ENCODE measurements around the gene HSPA1L. TPM values are rescaled to one million over a fixed set of nuclear protein-coding genes. Genes with fewer than 3 reads are reported as not detected.
A peak's percentile ranks its signal among the peaks of the same experiment; 100 is the strongest.

The HSPA1L gene
- total and polyA plus RNA-seq, 10 of the 15 experiments (the other 5 are each of a cell fraction or from before 2014, with no cell fraction given): 0.69 to 2.5 (median 1.5) TPM

- TF ChIP-seq, protein P1, sequence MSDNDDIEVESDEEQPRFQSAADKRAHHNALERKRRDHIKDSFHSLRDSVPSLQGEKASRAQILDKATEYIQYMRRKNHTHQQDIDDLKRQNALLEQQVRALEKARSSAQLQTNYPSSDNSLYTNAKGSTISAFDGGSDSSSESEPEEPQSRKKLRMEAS (IDR thresholded peaks at IDR 0.05; ENCODE audit: low read depth, low read length): no peak
- no peak; the same call in 1 of the 2 replicates for TF ChIP-seq RUNX3 (IDR thresholded peaks at IDR 0.05; ENCODE audit: low read length)
- peak; percentile 84 for TF ChIP-seq RAD21 (IDR thresholded peaks at IDR 0.05; ENCODE audit: insufficient read depth, low read depth, low read length)
- no peak for TF ChIP-seq ZNF622 (IDR thresholded peaks at IDR 0.05)
- no peak for TF ChIP-seq SREBF1 (IDR thresholded peaks at IDR 0.05; ENCODE audit: low read length)
- TF ChIP-seq TBL1XR1 (IDR thresholded peaks at IDR 0.05; ENCODE audit: low read depth, low read length): no peak
- TF ChIP-seq TCF3 (IDR thresholded peaks at IDR 0.05; ENCODE audit: borderline replicate concordance, insufficient read depth, low read depth, low read length): no peak
Observed at GRCh38 chr6:31829633-31830283, 14.7 kb upstream of the HSPA1L start (continued).

DNA sequence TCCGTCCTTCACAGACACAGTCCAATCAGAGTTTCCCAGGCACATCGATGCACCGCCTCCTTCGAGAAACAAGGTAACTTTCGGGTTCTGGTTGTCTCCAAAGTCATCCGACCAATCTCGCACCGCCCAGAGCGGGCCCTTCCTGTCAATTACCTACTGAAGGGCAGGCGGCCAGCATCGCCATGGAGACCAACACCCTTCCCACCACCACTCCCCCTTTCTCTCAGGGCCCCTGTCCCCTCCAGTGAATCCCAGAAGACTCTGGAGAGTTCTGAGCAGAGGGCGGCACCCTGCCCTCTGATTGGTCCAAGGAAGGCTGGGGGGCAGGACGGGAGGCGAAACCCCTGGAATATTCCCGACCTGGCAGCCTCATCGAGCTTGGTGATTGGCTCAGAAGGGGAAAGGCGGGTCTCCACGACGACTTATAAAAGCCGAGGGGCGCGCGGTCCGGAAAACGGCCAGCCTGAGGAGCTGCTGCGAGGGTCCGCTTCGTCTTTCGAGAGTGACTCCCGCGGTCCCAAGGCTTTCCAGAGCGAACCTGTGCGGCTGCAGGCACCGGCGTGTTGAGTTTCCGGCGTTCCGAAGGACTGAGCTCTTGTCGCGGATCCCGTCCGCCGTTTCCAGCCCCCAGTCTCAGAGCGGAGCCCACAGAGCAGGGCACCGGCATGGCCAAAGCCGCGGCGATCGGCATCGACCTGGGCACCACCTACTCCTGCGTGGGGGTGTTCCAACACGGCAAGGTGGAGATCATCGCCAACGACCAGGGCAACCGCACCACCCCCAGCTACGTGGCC lies 12.4 kb upstream of the HSPA1L start, which contains the start of gene HSPA1B:
HSPA1B (plus strand) TSS at position 453 of the 794 bp plus-strand sequence; CDS start at position 666, 213 bp downstream.
- DNase-seq (ENCODE audit: low read depth, low spot score): peak; percentile 97
- Histone ChIP-seq H3K79me2 (ENCODE audit: control insufficient read depth, insufficient read depth, low read length) (peaks cover 27% of the 10 kb centered on the region), H3K36me3 (ENCODE audit: control insufficient read depth in 2 of 2, insufficient read depth in 2 of 2, low read length in 1 of 2) (no peaks in the 10 kb centered on the region), H3K9me3 (replicated peaks; ENCODE audit: control insufficient read depth, insufficient read depth, low read length) (no peaks in the 10 kb centered on the region), H2AFZ (ENCODE audit: control insufficient read depth, low read depth, low read length) (peak within 1 kb of the TSS; percentile 88), H3K9ac (ENCODE audit: control insufficient read depth, insufficient read depth, low read length) (peak within 1 kb of the TSS; percentile 83), H3K4me1 (ENCODE audit: control insufficient read depth, insufficient read depth, low read length) (peaks cover 12% of the 10 kb centered on the region), H3K27ac (ENCODE audit: control insufficient read depth, insufficient read depth) (peak within 1 kb of the TSS; percentile 87), H3K4me2 (ENCODE audit: control insufficient read depth, insufficient read depth) (peak within 1 kb of the TSS; percentile 86), H3K27me3 (replicated peaks in 1 of 2; ENCODE audit: control insufficient read depth in 2 of 2, insufficient read depth in 2 of 2, low read length in 1 of 2) (no peaks in the 10 kb centered on the region), H4K20me1 (ENCODE audit: control insufficient read depth, insufficient read depth) (no peaks in the 10 kb centered on the region), H3K4me3 (peak within 1 kb of the TSS; percentile 78)
- in situ Hi-C loops (cut with MboI): no loop called here
- ChIA-PET CTCF (interaction anchor here (0.6 to 2.6 kb wide), 11 partner anchors 13 to 286 kb away, joined by 3 to 13 read pairs (median 5); partner anchors contain the start of genes ATP6V1G2, DDAH2, DDX39B and MSH5), SMC1A (ENCODE audit: uncharacterized antibody, unreplicated experiment) (interaction anchor here (0.8 to 2.8 kb wide), 10 partner anchors 21 to 350 kb away, joined by 3 to 22 read pairs (median 5); partner anchors contain the start of genes ABHD16A, CLIC1, LSM2 and MSH5), RAD21 (ENCODE audit: unreplicated experiment) (interaction anchor here (0.8 to 2.4 kb wide), 17 partner anchors 10 to 333 kb away, joined by 3 to 53 read pairs (median 6); partner anchors contain the start of genes CLIC1, DDAH2, HSPA1A and HSPA1L), POLR2A (interaction anchor here (0.7 to 11.3 kb wide), 20 partner anchors 8 to 365 kb away, joined by 3 to 158 read pairs (median 4); partner anchors contain the start of genes ABHD16A, BAG6, CLIC1 and GPSM3)
- FAIRE-seq: peak; percentile 97
- under 1% methylated on average over 50 of the region's 56 CpGs for WGBS (ENCODE audit: insufficient coverage, insufficient replicate concordance, low lambda C conversion rate, missing lambda C conversion rate)
- BruUV-seq (replicated peaks): no TSS peak
- peak; percentile 86 for ATAC-seq
- intact Hi-C loops (cut with micrococcal nuclease; ENCODE audit: unreplicated experiment): loop anchor here (2.0 to 10.0 kb wide), 3 partner anchors 53 to 99 kb away; partner anchors contain the start of genes DDAH2 and VWA7
- TF ChIP-seq HSF1 (IDR thresholded peaks at IDR 0.05; ENCODE audit: low read depth, low read length) (peak; percentile 100), MTA3 (IDR thresholded peaks at IDR 0.05; ENCODE audit: borderline replicate concordance, low read length) (no peak), SP1 (IDR thresholded peaks at IDR 0.05; ENCODE audit: low read depth, low read length) (peak; percentile 57), YY1 (IDR thresholded peaks at IDR 0.05; ENCODE audit: low read depth, low read length) (no peak), HDAC2 (IDR thresholded peaks at IDR 0.05) (no peak), IRF5 (IDR thresholded peaks at IDR 0.05; ENCODE audit: borderline replicate concordance) (no peak), TAF1 (IDR thresholded peaks at IDR 0.05; ENCODE audit: borderline replicate concordance, low read depth, low read length) (peak; percentile 81; the same call in 1 of the 2 replicates), KAT2A (conservative IDR thresholded peaks at IDR 0.05; ENCODE audit: control insufficient read depth, low read depth, low read length) (no peak), RCOR1 (conservative IDR thresholded peaks at IDR 0.05; ENCODE audit: low read depth, low read length) (0 out of 2 replicates have a peak, but pooled peaks have one; percentile 82), NRF1 (conservative IDR thresholded peaks at IDR 0.05; ENCODE audit: low read depth, low read length) (no peak)

All from GM12878 (cell line).